Liver (tissue), 9 donors: ENCODE results near the gene PLIN4. TPM values are rescaled to one million over a fixed set of nuclear protein-coding genes. Genes with fewer than 3 reads are reported as not detected.

ENCODE experiments used
- DNase-seq: peaks from one replicate; pipeline ENCODE4 v3.0.0-alpha.2; 2017; ENCODE audit warnings: low spot score
- H3K27ac ChIP-seq, 2 donors: one replicate each; pipeline ENCODE4 v1.7.0; 2013; ENCODE audit warnings: inconsistent platforms in 2 of 2, low read length in 2 of 2, control low read depth in 1 of 2, low read depth in 1 of 2, mild to moderate bottlenecking in 1 of 2
- H3K27me3 ChIP-seq, 4 donors: one replicate each; pipeline versions ENCODE4 v1.6.1 to v1.7.0; 2013; ENCODE audit warnings: low read length in 3 of 4, inconsistent platforms in 1 of 4, mild to moderate bottlenecking in 1 of 4, moderate library complexity in 1 of 4; ENCODE audit not compliant: control insufficient read depth in 4 of 4, insufficient read depth in 4 of 4
- H3K36me3 ChIP-seq, 4 donors: one replicate each; pipeline versions ENCODE4 v1.6.1 to v1.7.0; 2013; ENCODE audit warnings: low read length in 3 of 4, mild to moderate bottlenecking in 3 of 4, low read depth in 1 of 4, moderate library complexity in 1 of 4; ENCODE audit not compliant: control insufficient read depth in 4 of 4, insufficient read depth in 3 of 4
- H3K4me1 ChIP-seq, 4 donors: one replicate each; pipeline versions ENCODE4 v1.6.1 to v1.7.0; 2013; ENCODE audit warnings: low read length in 3 of 4, mild to moderate bottlenecking in 3 of 4, moderate library complexity in 1 of 4; ENCODE audit not compliant: control insufficient read depth in 4 of 4, insufficient read depth in 4 of 4
- H3K4me3 ChIP-seq, 3 donors: one replicate each; pipeline versions ENCODE4 v1.6.1 to v1.7.0; 2013; ENCODE audit warnings: low read length in 3 of 3, control low read depth in 1 of 3, low read depth in 1 of 3, mild to moderate bottlenecking in 1 of 3
- H3K9ac ChIP-seq, 2 donors: one replicate each; pipeline ENCODE4 v1.7.0; 2013; ENCODE audit warnings: low read length in 2 of 2, mild to moderate bottlenecking in 2 of 2, moderate library complexity in 2 of 2, control low read depth in 1 of 2, low read depth in 1 of 2
- H3K9me3 ChIP-seq, 4 donors: one replicate each; pipeline versions ENCODE4 v1.6.1 to v1.7.0; 2013; ENCODE audit warnings: low read length in 3 of 4; ENCODE audit not compliant: control insufficient read depth in 4 of 4
- EGR1 ChIP-seq, 2 donors: IDR thresholded peaks; 2 replicates each; pipeline ENCODE4 v1.6.1; 2016 to 2018; ENCODE audit warnings: antibody characterized with exemption in 2 of 2, low read depth in 2 of 2
- FOXA2 ChIP-seq: IDR thresholded peaks from 2 replicates; pipeline ENCODE4 v1.6.1; 2016; ENCODE audit warnings: antibody characterized with exemption
- GABPA ChIP-seq, 2 donors: IDR thresholded peaks in 1 of 2; conservative IDR thresholded peaks in 1 of 2; 2 replicates each; pipeline ENCODE4 v1.6.1; 2016; ENCODE audit warnings: antibody characterized with exemption in 2 of 2, mild to moderate bottlenecking in 1 of 2, moderate library complexity in 1 of 2
- HNF4A ChIP-seq, 2 donors: conservative IDR thresholded peaks; 2 replicates each; pipeline ENCODE4 v1.6.1; 2016; ENCODE audit warnings: antibody characterized with exemption in 2 of 2, mild to moderate bottlenecking in 2 of 2
- HNF4G ChIP-seq: IDR thresholded peaks from 2 replicates; pipeline ENCODE4 v1.6.1; 2016; ENCODE audit warnings: antibody characterized with exemption
- JUND ChIP-seq, 2 donors: IDR thresholded peaks; 2 replicates each; pipeline ENCODE4 v1.6.1; 2016; ENCODE audit warnings: antibody characterized with exemption in 2 of 2
- NR2F2 ChIP-seq: IDR thresholded peaks from 2 replicates; pipeline ENCODE4 v1.6.1; 2016; ENCODE audit warnings: antibody characterized with exemption
- RAD21 ChIP-seq, 2 donors: IDR thresholded peaks; 2 replicates each; pipeline ENCODE4 v1.6.1; 2016; ENCODE audit warnings: antibody characterized with exemption in 2 of 2, mild to moderate bottlenecking in 2 of 2
- REST ChIP-seq: IDR thresholded peaks from 2 replicates; pipeline ENCODE4 v1.6.1; 2016; ENCODE audit warnings: antibody characterized with exemption, mild to moderate bottlenecking
- RXRA ChIP-seq, 2 donors: IDR thresholded peaks; 2 replicates each; pipeline ENCODE4 v1.6.1; 2017 to 2018; ENCODE audit warnings: antibody characterized with exemption in 2 of 2, mild to moderate bottlenecking in 1 of 2
- TAF1 ChIP-seq: conservative IDR thresholded peaks from 2 replicates; pipeline ENCODE4 v1.6.1; 2016; ENCODE audit warnings: antibody characterized with exemption, mild to moderate bottlenecking
- YY1 ChIP-seq: IDR thresholded peaks from 2 replicates; pipeline ENCODE4 v1.6.1; 2016; ENCODE audit warnings: antibody characterized with exemption, mild to moderate bottlenecking
- WGBS: extraction: QIAGEN DNeasy Blood & Tissue Kit; methylation state at CpG from one replicate; pipeline ENCODE4 v1.1.7; 2013; 5-methylcytosine and 5-hydroxymethylcytosine counted together
- polyA plus RNA-seq, 2 donors: library from polyadenylated mRNA; stranded (reverse) in 1 of 2; unstranded in 1 of 2; fragments of 200-250 nt in 1 of 2; fragments of >200 nt in 1 of 2; fragmentation: Nextera tagmentation in 1 of 2; extraction: Ambion mirVana in 1 of 2; gene quantifications; one replicate each; pipeline versions ENCODE4 v1.2.1 to v1.2.3, GENCODE V29; 2013 to 2015
- total RNA-seq, 2 donors: library from RNA; depleted of rRNA; stranded (reverse); fragments of >200 nt; gene quantifications; one replicate each; pipeline ENCODE4 v1.2.3, GENCODE V29; 2014
- TF ChIP-seq, protein P1 (sequence below): fragments of 150-350 bp; IDR thresholded peaks from 2 replicates; pipeline ENCODE4 v1.5.1; 2017; ENCODE audit warnings: improper control_type of control experiment, low read depth, low read length; ENCODE audit not compliant: missing input control
- TF ChIP-seq, protein P2 (sequence below): IDR thresholded peaks from 2 replicates; pipeline ENCODE4 v1.6.1; 2016; ENCODE audit warnings: antibody characterized with exemption
- TF ChIP-seq, protein P3 (sequence below): IDR thresholded peaks from 2 replicates; pipeline ENCODE4 v1.6.1; 2016; ENCODE audit warnings: antibody characterized with exemption
- donor health status: healthy.
- donor health status: healthy.
- donor health status: healthy.
- donor health status: healthy.
- donor health status: healthy.

Gene PLIN4
- total and polyA plus RNA-seq, 4 donors = 3.1 to 49.1 (median 9.5) TPM

DNA sequence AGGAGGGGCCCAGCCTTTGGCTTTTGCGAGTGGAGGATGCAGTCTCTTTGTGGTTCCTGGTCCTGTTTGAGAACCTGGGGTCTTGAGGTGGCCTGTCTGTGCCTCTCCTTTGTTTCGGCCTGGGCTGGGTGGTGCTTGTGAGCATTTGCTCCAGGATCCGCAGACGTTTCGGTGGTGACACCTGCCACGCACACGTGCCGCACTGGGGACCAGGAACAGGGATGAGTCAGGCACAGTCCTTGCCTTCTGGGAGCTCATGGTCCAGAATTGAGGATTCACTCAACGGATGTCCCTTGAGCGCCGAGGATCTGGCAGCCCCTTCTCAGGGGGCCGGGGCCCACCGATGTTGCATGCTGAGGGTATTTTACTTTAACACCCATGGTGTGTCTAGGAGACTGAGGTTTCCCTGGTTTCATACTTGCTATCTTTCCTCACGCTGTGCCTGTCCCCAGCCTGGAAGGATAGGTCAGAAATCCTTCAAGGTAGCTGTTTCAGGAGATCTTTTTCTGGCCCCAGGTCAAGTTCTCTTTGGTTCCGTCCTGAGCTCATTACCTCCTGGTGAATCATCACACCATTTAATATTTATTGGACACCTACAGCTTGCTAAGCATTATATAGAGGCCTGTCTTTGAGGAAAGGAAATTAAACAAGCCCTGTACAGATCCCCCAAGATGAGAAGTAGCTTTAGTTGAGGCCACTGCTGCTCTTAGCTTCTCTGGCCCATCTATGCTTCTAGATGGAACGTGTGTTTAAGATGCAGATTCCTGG is 41.1 kb downstream of the PLIN4 start:
- TF ChIP-seq FOXA2 (no peak), RXRA (IDR thresholded peaks at IDR 0.05) (no peak), JUND (IDR thresholded peaks at IDR 0.05) (no peak), GABPA (IDR thresholded peaks at IDR 0.05 in 1 of 2, conservative IDR thresholded peaks at IDR 0.05 in 1 of 2) (no peak), EGR1 (IDR thresholded peaks at IDR 0.05; ENCODE audit: low read depth in 2 of 2) (no peak), TAF1 (no peak), RAD21 (IDR thresholded peaks at IDR 0.05) (no peak), REST (no peak), HNF4G (no peak), NR2F2 (no peak), YY1 (no peak), HNF4A (conservative IDR thresholded peaks at IDR 0.05) (no peak)
- TF ChIP-seq, protein P1, sequence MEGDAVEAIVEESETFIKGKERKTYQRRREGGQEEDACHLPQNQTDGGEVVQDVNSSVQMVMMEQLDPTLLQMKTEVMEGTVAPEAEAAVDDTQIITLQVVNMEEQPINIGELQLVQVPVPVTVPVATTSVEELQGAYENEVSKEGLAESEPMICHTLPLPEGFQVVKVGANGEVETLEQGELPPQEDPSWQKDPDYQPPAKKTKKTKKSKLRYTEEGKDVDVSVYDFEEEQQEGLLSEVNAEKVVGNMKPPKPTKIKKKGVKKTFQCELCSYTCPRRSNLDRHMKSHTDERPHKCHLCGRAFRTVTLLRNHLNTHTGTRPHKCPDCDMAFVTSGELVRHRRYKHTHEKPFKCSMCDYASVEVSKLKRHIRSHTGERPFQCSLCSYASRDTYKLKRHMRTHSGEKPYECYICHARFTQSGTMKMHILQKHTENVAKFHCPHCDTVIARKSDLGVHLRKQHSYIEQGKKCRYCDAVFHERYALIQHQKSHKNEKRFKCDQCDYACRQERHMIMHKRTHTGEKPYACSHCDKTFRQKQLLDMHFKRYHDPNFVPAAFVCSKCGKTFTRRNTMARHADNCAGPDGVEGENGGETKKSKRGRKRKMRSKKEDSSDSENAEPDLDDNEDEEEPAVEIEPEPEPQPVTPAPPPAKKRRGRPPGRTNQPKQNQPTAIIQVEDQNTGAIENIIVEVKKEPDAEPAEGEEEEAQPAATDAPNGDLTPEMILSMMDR = no peak
- TF ChIP-seq, protein P2, sequence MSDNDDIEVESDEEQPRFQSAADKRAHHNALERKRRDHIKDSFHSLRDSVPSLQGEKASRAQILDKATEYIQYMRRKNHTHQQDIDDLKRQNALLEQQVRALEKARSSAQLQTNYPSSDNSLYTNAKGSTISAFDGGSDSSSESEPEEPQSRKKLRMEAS = no peak
- TF ChIP-seq, protein P3, sequence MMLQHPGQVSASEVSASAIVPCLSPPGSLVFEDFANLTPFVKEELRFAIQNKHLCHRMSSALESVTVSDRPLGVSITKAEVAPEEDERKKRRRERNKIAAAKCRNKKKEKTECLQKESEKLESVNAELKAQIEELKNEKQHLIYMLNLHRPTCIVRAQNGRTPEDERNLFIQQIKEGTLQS = no peak
- H3K9me3 ChIP-seq = no peaks in the 10 kb centered on the region
- no peak for DNase-seq
- H3K4me3 ChIP-seq = no peak overlapping the region
- H3K4me1 ChIP-seq = peaks cover 4 to 19% (median 10%) of the 10 kb centered on the region in 4 donors
- 89% methylated on average over 16 of the region's 16 CpGs for WGBS
- no peak overlapping the region for H3K27ac ChIP-seq
- H3K9ac ChIP-seq = no peak overlapping the region
- no peaks in the 10 kb centered on the region for H3K27me3 ChIP-seq
- peaks cover 6 to 12% (median 8%) of the 10 kb centered on the region in 4 donors for H3K36me3 ChIP-seq

GRCh38 chr19:4474514-4475022 is 43.7 kb downstream of the PLIN4 start:
- Histone ChIP-seq H3K9me3 (no peaks in the 10 kb centered on the region), H3K4me3 (no peak overlapping the region), H3K36me3 (peaks cover 5 to 11% (median 6%) of the 10 kb centered on the region in 4 donors), H3K4me1 (peaks cover 4 to 19% (median 12%) of the 10 kb centered on the region in 4 donors), H3K27ac (no peak overlapping the region), H3K27me3 (no peaks in the 10 kb centered on the region), H3K9ac (no peak overlapping the region)
- peak; percentile 33 for DNase-seq
- WGBS = 58% methylated on average over 13 of the region's 13 CpGs
- TF ChIP-seq, protein P1 = no peak
- TF ChIP-seq, protein P3 = no peak
